NOMO-1 (cell line): ENCODE data around the gene CABLES1.

Experiments used
- DNase-seq, 2 experiments: peaks; one replicate each; lab custom pipeline; 2025; ENCODE audit not compliant: unreplicated experiment in 2 of 2; lab: John Stamatoyannopoulos, UW

The CABLES1 gene

GRCh38 chr18:23165271-23166068 lies 30.2 kb downstream of the CABLES1 start:
- no peak for DNase-seq

DNA sequence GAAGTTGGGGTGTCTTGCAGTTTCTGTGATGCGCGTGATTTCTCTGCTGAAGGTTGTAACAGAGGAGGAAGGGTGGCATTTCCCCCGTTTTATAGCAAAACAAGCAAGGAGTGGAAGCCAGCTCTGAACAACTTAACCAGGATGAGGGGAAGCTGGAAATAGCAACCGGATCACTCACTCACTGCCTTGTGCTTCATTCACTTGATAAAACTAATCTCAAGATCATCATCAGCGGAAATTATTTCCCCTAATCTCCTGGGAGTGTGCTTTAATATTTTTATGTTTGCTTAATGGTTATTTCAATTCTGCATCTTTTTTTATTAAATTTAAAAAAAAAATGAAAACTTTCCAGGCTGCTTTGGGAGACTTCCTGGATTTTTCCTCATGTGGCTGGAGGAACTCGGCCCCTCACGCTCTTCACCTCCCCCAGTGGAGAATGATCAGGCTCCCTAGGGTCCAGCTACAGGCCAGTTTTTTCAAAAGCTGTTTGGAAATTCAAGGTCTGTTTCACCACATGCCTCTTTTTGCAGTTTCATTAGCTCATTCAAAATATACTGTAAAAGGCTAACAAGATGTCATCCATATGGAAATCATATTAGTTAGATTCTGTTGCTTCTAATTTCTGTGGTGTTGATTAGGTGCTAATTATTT lies 31.7 kb downstream of the CABLES1 start:
- no peak for DNase-seq

GRCh38 chr18:23169673-23170044 lies 34.4 kb downstream of the CABLES1 start:
- DNase-seq = no peak

- no peak for DNase-seq
These were observed 34.9 kb downstream of the CABLES1 start for GRCh38 chr18:23170137-23170536.

GRCh38 chr18:23171581-23172156 lies 36.4 kb downstream of the CABLES1 start:
- no peak for DNase-seq

GRCh38 chr18:23172591-23173380 lies 37.5 kb downstream of the CABLES1 start:
- no peak for DNase-seq

DNA sequence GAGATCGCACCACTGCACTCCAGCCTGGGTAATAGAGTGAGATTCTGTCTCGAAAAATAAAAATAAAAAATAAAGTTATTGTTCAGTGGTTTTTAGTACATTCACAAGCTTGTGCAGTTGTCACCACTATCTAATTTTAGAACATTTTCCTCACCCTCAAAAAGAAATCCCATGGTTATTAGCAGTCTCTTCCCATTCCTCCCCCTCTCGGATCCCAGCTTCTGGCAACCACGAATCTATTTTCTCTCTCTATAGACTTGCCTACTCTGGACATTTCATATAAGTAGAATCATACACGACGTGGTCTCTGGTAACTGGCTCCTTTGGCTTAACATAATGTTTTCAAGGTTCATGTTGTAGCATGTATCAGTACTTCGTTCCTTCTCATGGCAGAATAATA lies 38.6 kb downstream of the CABLES1 start:
- no peak for DNase-seq

DNA sequence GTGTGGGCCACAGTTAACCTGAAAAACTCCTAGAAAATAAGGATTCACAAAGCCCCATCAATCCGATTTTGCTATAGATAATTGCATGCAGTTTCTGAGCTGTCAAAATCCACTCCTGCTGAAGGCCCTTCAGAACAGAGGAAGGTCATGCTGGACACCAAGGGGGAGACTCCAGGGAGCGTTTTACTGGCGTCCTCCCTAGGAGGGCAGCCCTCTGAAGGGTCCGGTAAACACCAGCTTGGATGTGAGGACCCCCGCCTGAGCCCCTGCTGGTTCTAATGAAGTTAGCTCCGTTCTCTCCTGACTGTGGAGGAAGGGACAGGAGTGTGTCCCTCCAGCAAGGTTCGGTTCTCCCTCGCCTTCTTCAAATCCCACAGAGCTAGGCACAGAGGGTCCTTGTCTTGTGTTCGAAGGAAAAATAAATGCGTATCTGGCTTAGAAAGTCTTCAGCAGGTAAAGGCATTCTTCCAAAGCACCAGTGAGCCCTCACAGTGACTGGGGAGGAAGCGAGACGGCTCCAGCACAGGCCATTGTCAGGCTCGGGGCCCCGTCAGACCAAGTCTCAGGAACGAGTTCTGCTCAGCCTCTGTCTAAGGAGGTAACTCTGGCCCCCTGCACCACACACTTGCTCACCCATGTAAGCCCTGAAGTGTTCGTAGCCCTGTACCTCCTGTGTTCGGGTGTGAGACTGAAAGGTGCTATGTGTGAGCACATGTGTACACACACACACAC lies 41.6 kb downstream of the CABLES1 start:
- DNase-seq = no peak

- DNase-seq = no peak
These were observed 42.3 kb downstream of the CABLES1 start for GRCh38 chr18:23177433-23178072.

DNA sequence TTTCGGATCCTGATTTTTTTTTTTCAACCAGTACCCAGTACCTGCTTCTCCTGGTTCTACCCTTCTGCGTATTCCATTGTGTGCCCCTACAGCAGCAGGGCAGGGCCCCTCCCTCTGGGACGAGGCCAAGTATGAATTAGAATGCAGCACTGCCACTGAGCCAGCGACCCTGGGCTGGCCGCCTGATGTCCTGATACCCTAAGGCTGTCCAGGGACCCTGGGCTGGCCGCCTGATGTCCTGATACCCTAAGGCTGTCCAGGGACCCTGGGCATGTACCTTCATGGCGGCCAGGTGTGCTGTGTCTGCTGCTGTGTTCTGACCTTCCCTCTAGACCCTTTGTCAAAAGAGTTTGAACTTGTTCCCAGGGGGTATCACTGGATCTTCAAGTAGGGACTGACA lies 42.9 kb downstream of the CABLES1 start:
- DNase-seq = no peak

GRCh38 chr18:23178661-23179081 lies 43.4 kb downstream of the CABLES1 start:
- DNase-seq = no peak

DNA sequence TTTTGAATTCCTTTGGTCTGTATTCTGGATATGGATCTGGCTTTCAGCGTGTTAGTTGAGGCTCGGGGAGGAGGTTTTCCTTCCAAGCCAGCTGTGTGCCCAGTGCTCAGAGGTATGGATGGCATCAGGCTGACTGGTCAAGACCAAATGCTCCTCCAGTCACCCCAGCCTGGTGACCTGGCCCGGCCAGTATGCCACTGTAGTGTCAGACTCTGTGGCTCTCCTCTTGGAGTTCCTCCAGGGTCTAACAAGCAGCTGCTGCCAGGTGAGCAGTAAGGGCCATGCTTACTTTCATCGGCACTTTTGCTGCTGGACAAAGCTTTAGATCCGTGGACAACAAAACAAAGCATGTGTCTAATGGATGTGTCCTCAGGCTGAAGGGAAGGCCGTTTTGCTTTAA lies 44.1 kb downstream of the CABLES1 start:
- DNase-seq = no peak

DNA sequence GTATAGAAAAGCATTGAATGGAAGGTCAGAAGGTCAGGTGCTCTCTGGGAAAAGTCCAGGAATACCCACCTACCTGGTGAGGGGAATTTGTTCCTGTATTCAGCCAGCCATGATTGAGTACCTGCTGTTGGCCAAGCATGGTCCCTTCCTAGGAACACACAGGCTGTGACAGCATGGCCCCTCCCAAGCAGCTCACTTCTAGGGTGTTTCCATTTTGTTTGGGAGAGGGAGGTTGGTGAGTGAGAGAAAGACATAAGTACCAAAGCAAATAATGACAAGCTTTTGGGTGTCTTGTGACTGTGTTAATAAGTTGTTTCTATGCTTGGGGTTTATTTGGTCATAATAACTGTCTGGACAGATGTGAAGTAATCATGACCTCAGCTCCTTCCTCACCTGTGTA lies 46.3 kb downstream of the CABLES1 start:
- no peak for DNase-seq

DNA sequence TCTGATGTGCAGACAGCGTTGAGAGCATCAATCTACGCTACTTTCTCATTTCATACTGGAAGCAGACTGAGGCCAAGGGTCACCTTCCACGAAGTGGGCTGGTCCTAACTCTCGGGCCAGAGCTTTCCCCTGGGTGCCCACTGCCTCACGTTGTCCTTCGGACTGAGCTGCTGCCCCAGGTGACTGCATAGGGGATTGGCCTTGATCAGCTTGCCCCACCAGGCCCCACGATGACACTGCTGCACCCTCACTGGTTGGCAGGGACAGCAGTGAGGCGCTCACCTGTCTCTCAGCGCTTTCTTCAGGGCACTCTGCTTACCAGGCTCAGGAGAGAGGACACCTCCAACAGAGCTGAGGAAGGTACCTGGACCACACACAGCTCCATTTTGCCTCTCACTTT lies 47.3 kb downstream of the CABLES1 start:
- no peak for DNase-seq

DNA sequence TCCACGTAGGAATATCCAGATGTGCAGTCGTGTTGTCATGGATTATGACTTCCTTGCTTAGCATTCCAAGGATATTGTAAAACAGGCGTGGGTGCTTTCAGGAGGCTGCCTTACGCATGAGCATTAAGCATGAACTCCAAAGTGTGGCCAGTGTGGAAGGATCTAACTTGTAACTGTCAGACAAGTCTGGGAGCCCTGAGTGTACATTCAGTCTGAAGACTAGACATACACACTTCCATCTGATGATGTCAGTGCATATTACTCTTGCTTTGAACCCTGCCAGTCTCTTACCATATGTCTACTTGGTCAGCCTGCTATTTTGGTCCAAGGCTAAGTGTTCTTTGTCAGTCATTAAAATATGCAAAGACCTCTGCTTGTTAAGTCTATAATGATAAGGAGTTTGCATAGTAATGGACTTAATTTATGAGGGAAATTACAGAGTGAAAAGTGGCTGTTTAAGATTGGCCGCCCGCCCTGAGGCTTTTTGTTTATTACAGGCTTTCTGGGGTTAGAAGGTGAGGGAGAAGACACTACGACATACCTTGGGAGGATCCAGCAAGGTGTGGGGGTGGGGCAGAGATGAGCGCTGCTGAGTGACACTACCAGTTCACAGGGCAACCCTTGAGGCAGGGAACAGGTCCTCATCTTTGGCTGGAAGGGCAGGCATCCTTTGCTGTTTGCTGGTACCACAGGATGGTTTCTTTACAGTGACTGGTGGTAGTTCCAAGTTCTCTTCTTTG lies 48.3 kb downstream of the CABLES1 start:
- no peak for DNase-seq

- DNase-seq = no peak
These were observed 51.5 kb downstream of the CABLES1 start for GRCh38 chr18:23186781-23187180.

DNA sequence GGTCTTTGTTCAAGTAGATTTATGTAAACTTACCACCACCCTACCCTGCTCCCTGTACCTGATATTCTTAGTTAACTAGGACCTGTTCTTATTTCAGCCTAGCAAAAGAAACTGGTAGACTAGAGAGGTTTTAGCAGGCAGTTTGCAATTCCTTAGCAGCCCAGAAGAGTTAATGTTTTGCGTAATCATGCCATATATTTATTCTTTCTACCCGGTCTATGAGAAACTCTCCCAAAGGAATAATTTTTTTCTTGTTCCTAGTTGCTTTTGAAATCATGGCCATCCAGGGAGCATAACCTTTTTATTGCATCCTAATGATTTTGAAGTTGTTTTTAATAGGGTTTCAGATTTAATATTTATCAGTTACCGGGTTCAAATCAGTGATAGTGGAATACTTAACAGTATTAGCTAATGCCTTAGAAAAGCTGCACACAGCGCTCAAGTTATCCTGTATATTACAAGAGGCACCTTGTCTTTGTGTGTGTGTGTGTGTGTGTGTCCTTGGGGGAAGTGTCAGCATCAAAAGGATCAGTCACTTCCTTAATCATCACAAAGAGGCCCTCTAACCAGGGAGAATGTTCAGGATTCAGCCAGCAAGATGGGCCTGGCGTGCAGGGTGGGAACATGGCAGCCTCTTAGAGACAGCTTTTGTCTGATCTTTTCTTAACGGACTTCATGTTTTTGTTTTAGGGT lies 52.9 kb downstream of the CABLES1 start:
- no peak for DNase-seq

DNA sequence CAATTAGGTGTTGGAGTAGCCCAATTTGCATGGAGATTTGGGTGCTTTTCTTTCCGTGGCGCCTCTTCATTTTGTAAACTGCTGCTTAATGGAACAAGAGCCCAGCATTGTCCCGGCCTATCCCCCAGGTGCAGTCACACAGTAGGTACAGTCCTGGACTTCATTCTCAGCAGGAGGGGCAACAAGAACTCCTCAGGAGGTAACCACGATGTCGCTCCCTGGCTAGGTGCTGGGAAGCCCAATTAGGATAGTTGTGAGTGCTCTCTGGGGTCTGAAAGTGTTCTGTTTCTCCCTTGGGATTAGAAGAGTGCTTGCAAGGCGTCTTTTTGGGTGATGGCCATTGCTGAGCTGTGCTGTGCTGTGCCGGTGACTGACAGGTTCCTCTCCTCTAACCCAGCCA lies 53.8 kb downstream of the CABLES1 start:
- DNase-seq = no peak
